K562 (cell line): ENCODE data around the gene MIEF1. TPM values are rescaled to one million over a fixed set of nuclear protein-coding genes. Genes with fewer than 3 reads are reported as not detected.

ENCODE experiments used
- DPF2 ChIP-seq: fragments of 450-650 bp; IDR thresholded peaks from 2 replicates; pipeline ENCODE4 v1.6.1; 2016
- ESRRA ChIP-seq: fragments of 450-650 bp; IDR thresholded peaks from 2 replicates; pipeline ENCODE4 v1.6.1; 2014; ENCODE audit warnings: low read depth, mild to moderate bottlenecking, moderate library complexity, borderline replicate concordance
- FOXA1 ChIP-seq: fragments of 450-650 bp; IDR thresholded peaks from 2 replicates; pipeline ENCODE4 v1.6.1; 2016; ENCODE audit warnings: mild to moderate bottlenecking, borderline replicate concordance
- GATAD2A ChIP-seq: fragments of 450-650 bp; IDR thresholded peaks from 2 replicates; pipeline ENCODE4 v1.6.1; 2017
- KAT8 ChIP-seq: fragments of 450-650 bp; IDR thresholded peaks from 2 replicates; pipeline ENCODE4 v1.6.1; 2016; ENCODE audit warnings: low read depth, mild to moderate bottlenecking
- KDM5B ChIP-seq: fragments of 200-600 bp; sonication (generic); IDR thresholded peaks from 2 replicates; pipeline ENCODE4 v1.6.1; 2012; ENCODE audit warnings: low read depth, mild to moderate bottlenecking, moderate library complexity, low read length, control low read depth, inconsistent platforms; ENCODE audit not compliant: insufficient replicate concordance
- MCM2 ChIP-seq: fragments of 450-650 bp; IDR thresholded peaks from 2 replicates; pipeline ENCODE4 v1.6.1; 2017; ENCODE audit warnings: low read depth, mild to moderate bottlenecking
- MED1 ChIP-seq: sonication (generic); formaldehyde crosslinking; IDR thresholded peaks from 2 replicates; pipeline ENCODE4 v1.8.1; 2023; ENCODE audit warnings: missing genetic modification reagents, borderline replicate concordance
- NFXL1 ChIP-seq: fragments of 450-650 bp; formaldehyde crosslinking; IDR thresholded peaks from 2 replicates; pipeline ENCODE4 v1.4.0; 2021; ENCODE audit warnings: mild to moderate bottlenecking
- PHF21A ChIP-seq: fragments of 450-650 bp; IDR thresholded peaks from 2 replicates; pipeline ENCODE4 v1.6.1; 2017; ENCODE audit warnings: low read depth, borderline replicate concordance
- ZC3H4 ChIP-seq: sonication (generic); formaldehyde crosslinking; IDR thresholded peaks from 2 replicates; pipeline ENCODE4 v1.9.0; 2021; ENCODE audit warnings: missing genetic modification reagents, borderline replicate concordance
- polyA plus RNA-seq, 8 experiments: library from polyadenylated mRNA; depleted of rRNA in 4 of 8; stranded (reverse) in 5 of 8; unstranded in 3 of 8; fragments of >200 nt; fragmentation: Nextera tagmentation in 2 of 8; fragmentation: Illumina TruSeq in 1 of 8; extraction: Ambion mirVana in 2 of 8; extraction: Trizol in 1 of 8; gene quantifications; 2 replicates each; pipeline versions ENCODE4 v1.2.1 to v1.2.3, GENCODE V29; 2011 to 2014; ENCODE audit warnings: inconsistent platforms in 1 of 8, missing spikeins in 1 of 8
- total RNA-seq, 7 experiments: library from RNA; depleted of rRNA in 6 of 7; stranded (reverse); fragments of >200 nt in 6 of 7; fragmentation: Illumina TruSeq in 2 of 7; extraction: Trizol in 2 of 7; gene quantifications; 2 replicates each; pipeline versions ENCODE4 v1.2.1 to v1.2.3, GENCODE V29; 2011 to 2021; ENCODE audit warnings: low replicate concordance in 1 of 7
- TF ChIP-seq, protein P1 (sequence below): sonication (generic); formaldehyde crosslinking; IDR thresholded peaks from 2 replicates; pipeline ENCODE4 v1.4.0; 2020; ENCODE audit warnings: mild to moderate bottlenecking, missing genetic modification reagents
- TF ChIP-seq, protein P2 (sequence below), 3 experiments: IDR thresholded peaks in 2 of 3; conservative IDR thresholded peaks in 1 of 3; 2 replicates each; pipeline ENCODE4 v1.5.1; 2011 to 2012; ENCODE audit warnings: low read length in 3 of 3, mild to moderate bottlenecking in 3 of 3, control low read depth in 2 of 3, improper control_type of control experiment in 1 of 3, inconsistent platforms in 1 of 3, low read depth in 1 of 3, mixed read lengths in 1 of 3, moderate library complexity in 1 of 3; ENCODE audit not compliant: insufficient read depth in 2 of 3
- TF ChIP-seq, protein P3 (sequence below), 2 experiments: fragments of 450-650 bp in 1 of 2; sonication (generic) in 1 of 2; formaldehyde crosslinking in 1 of 2; IDR thresholded peaks in 1 of 2; conservative IDR thresholded peaks in 1 of 2; 2 replicates each; pipeline versions ENCODE4 v1.6.1 to v1.8.1; 2016 to 2023; ENCODE audit warnings: mild to moderate bottlenecking in 2 of 2, moderate library complexity in 2 of 2, inconsistent platforms in 1 of 2, missing genetic modification reagents in 1 of 2
- TF ChIP-seq, protein P4 (sequence below): fragments of 450-650 bp; conservative IDR thresholded peaks from 2 replicates; pipeline ENCODE4 v1.6.1; 2016; ENCODE audit warnings: missing genetic modification characterization, low read depth, mild to moderate bottlenecking, missing compliant biosample characterization, moderate library complexity
- TF ChIP-seq, protein P5 (sequence below): fragments of 250-450 bp; sonication (Bioruptor Pico); IDR thresholded peaks from 2 replicates; pipeline ENCODE4 v1.4.0; 2020; ENCODE audit warnings: mild to moderate bottlenecking, moderate library complexity
- TF ChIP-seq, protein P6 (sequence below): fragments of 200-800 bp; sonication (Bioruptor generic); IDR thresholded peaks from 2 replicates; pipeline ENCODE4 v1.6.1; 2017; ENCODE audit warnings: missing genetic modification characterization, missing compliant biosample characterization

The MIEF1 gene
- total and polyA plus RNA-seq, 9 of the 15 experiments (the other 6 are each of a cell fraction or from before 2014, with no cell fraction given) = 10.9 to 51.8 (median 25.5) TPM

DNA sequence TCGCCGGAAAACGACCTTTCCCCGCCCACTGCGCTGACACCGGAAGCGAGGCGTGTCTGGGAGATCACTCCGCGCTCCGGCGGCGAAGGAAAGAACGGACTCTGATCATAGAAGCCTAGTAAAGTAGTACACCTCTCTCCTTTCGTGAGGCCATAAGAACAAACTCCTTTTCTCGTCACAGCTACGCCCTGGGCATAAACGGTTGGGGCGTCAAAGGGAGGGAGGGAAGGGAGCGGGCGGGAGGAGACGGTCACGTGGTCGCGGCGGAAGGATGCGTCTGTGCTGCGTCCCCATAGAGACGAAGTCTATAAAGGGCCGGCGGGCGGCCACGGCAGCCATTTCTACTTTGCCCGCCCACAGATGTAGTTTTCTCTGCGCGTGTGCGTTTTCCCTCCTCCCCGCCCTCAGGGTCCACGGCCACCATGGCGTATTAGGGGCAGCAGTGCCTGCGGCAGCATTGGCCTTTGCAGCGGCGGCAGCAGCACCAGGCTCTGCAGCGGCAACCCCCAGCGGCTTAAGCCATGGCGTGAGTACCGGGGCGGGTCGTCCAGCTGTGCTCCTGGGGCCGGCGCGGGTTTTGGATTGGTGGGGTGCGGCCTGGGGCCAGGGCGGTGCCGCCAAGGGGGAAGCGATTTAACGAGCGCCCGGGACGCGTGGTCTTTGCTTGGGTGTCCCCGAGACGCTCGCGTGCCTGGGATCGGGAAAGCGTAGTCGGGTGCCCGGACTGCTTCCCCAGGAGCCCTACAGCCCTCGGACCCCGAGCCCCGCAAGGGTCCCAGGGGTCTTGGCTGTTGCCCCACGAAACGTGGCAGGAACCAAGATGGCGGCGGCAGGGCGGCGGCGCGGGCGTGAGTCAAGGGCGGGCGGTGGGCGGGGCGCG, 18.4 kb downstream of the MIEF1 start, which contains the start of gene ATF4 (continued):
- TF ChIP-seq, protein P1, sequence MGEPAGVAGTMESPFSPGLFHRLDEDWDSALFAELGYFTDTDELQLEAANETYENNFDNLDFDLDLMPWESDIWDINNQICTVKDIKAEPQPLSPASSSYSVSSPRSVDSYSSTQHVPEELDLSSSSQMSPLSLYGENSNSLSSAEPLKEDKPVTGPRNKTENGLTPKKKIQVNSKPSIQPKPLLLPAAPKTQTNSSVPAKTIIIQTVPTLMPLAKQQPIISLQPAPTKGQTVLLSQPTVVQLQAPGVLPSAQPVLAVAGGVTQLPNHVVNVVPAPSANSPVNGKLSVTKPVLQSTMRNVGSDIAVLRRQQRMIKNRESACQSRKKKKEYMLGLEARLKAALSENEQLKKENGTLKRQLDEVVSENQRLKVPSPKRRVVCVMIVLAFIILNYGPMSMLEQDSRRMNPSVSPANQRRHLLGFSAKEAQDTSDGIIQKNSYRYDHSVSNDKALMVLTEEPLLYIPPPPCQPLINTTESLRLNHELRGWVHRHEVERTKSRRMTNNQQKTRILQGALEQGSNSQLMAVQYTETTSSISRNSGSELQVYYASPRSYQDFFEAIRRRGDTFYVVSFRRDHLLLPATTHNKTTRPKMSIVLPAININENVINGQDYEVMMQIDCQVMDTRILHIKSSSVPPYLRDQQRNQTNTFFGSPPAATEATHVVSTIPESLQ = no peak
- TF ChIP-seq GATAD2A = no peak
- TF ChIP-seq PHF21A = no peak
- TF ChIP-seq, protein P2, sequence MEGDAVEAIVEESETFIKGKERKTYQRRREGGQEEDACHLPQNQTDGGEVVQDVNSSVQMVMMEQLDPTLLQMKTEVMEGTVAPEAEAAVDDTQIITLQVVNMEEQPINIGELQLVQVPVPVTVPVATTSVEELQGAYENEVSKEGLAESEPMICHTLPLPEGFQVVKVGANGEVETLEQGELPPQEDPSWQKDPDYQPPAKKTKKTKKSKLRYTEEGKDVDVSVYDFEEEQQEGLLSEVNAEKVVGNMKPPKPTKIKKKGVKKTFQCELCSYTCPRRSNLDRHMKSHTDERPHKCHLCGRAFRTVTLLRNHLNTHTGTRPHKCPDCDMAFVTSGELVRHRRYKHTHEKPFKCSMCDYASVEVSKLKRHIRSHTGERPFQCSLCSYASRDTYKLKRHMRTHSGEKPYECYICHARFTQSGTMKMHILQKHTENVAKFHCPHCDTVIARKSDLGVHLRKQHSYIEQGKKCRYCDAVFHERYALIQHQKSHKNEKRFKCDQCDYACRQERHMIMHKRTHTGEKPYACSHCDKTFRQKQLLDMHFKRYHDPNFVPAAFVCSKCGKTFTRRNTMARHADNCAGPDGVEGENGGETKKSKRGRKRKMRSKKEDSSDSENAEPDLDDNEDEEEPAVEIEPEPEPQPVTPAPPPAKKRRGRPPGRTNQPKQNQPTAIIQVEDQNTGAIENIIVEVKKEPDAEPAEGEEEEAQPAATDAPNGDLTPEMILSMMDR (IDR thresholded peaks at IDR 0.05 in 2 of 3, conservative IDR thresholded peaks at IDR 0.05 in 1 of 3; ENCODE audit: insufficient read depth in 2 of 3, low read depth in 1 of 3, low read length in 3 of 3) = no peak
- TF ChIP-seq MED1 (CRISPR knock-in tag) = 0 out of 2 replicates have a peak, but pooled peaks have one; percentile 47
- TF ChIP-seq NFXL1 (CRISPR knock-in tag) = 0 out of 2 replicates have a peak, but pooled peaks have one; percentile 58
- no peak for TF ChIP-seq MCM2
- TF ChIP-seq, protein P3, sequence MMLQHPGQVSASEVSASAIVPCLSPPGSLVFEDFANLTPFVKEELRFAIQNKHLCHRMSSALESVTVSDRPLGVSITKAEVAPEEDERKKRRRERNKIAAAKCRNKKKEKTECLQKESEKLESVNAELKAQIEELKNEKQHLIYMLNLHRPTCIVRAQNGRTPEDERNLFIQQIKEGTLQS (IDR thresholded peaks at IDR 0.05) = peak; percentile 70
- TF ChIP-seq, protein P3 (CRISPR knock-in tag; conservative IDR thresholded peaks at IDR 0.05) = peak; percentile 61; the same call in 1 of the 2 replicates
- peak; percentile 99 for TF ChIP-seq ZC3H4 (CRISPR knock-in tag)
- TF ChIP-seq, protein P4, sequence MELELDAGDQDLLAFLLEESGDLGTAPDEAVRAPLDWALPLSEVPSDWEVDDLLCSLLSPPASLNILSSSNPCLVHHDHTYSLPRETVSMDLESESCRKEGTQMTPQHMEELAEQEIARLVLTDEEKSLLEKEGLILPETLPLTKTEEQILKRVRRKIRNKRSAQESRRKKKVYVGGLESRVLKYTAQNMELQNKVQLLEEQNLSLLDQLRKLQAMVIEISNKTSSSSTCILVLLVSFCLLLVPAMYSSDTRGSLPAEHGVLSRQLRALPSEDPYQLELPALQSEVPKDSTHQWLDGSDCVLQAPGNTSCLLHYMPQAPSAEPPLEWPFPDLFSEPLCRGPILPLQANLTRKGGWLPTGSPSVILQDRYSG (tag) = no peak
- TF ChIP-seq, protein P5, sequence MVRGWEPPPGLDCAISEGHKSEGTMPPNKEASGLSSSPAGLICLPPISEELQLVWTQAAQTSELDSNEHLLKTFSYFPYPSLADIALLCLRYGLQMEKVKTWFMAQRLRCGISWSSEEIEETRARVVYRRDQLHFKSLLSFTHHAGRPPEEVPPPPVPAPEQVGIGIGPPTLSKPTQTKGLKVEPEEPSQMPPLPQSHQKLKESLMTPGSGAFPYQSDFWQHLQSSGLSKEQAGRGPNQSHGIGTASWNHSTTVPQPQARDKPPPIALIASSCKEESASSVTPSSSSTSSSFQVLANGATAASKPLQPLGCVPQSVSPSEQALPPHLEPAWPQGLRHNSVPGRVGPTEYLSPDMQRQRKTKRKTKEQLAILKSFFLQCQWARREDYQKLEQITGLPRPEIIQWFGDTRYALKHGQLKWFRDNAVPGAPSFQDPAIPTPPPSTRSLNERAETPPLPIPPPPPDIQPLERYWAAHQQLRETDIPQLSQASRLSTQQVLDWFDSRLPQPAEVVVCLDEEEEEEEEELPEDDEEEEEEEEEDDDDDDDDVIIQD = no peak
- peak; percentile 42 for TF ChIP-seq ESRRA
- no peak for TF ChIP-seq FOXA1
- TF ChIP-seq KDM5B = peak; percentile 98
- no peak for TF ChIP-seq KAT8
- TF ChIP-seq, protein P6, sequence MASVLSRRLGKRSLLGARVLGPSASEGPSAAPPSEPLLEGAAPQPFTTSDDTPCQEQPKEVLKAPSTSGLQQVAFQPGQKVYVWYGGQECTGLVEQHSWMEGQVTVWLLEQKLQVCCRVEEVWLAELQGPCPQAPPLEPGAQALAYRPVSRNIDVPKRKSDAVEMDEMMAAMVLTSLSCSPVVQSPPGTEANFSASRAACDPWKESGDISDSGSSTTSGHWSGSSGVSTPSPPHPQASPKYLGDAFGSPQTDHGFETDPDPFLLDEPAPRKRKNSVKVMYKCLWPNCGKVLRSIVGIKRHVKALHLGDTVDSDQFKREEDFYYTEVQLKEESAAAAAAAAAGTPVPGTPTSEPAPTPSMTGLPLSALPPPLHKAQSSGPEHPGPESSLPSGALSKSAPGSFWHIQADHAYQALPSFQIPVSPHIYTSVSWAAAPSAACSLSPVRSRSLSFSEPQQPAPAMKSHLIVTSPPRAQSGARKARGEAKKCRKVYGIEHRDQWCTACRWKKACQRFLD = peak; percentile 61
- TF ChIP-seq DPF2 = 0 out of 2 replicates have a peak, but pooled peaks have one; percentile 14
